ENCODE results near the gene GSAP.

The GSAP gene

GRCh38 chr7:77444123-77444522 is 28.0 kb upstream of the GSAP start:
- no peaks in the 10 kb centered on the region for H3F3A ChIP-seq (ENCODE audit: insufficient read depth, low read length)
- TF ChIP-seq CTCF (IDR thresholded peaks at IDR 0.05; ENCODE audit: low read length) (no peak), EZH2 (IDR thresholded peaks at IDR 0.05; ENCODE audit: borderline replicate concordance, low read length) (no peak)
- no peaks in the 10 kb centered on the region for H3K9me3 ChIP-seq (ENCODE audit: low read length)
- H3K9me2 ChIP-seq (ENCODE audit: low read depth, low read length) = no peaks in the 10 kb centered on the region
- H3K4me1 ChIP-seq (ENCODE audit: insufficient read depth, low read length, severe bottlenecking) = no peaks in the 10 kb centered on the region
- no peaks in the 10 kb centered on the region for H3K27me3 ChIP-seq (ENCODE audit: insufficient read depth, low read length)
- no peak overlapping the region for H3K4me2 ChIP-seq (ENCODE audit: low read length)
- H3K36me3 ChIP-seq (ENCODE audit: insufficient read depth, low read length) = no peaks in the 10 kb centered on the region
- no peak overlapping the region for H3K4me3 ChIP-seq (ENCODE audit: low read depth, low read length, poor library complexity, severe bottlenecking)
- H3K9ac ChIP-seq (ENCODE audit: low read length) = no peak overlapping the region
- H3K27ac ChIP-seq (ENCODE audit: low read depth, low read length, poor library complexity, severe bottlenecking) = no peak overlapping the region
- no peak overlapping the region for H2AFZ ChIP-seq (ENCODE audit: low read length)
- H3K79me2 ChIP-seq (ENCODE audit: insufficient read depth, low read length) = no peaks in the 10 kb centered on the region
- no peaks in the 10 kb centered on the region for H4K20me1 ChIP-seq (ENCODE audit: insufficient read depth, low read length)

- H3K9me3 ChIP-seq (ENCODE audit: low read length) = no peaks in the 10 kb centered on the region
- TF ChIP-seq EZH2 (IDR thresholded peaks at IDR 0.05; ENCODE audit: borderline replicate concordance, low read length) (no peak), CTCF (IDR thresholded peaks at IDR 0.05; ENCODE audit: low read length) (no peak)
- H3K4me2 ChIP-seq (ENCODE audit: low read length) = no peak overlapping the region
- H3K27ac ChIP-seq (ENCODE audit: low read depth, low read length, poor library complexity, severe bottlenecking) = no peak overlapping the region
- no peaks in the 10 kb centered on the region for H3K9me2 ChIP-seq (ENCODE audit: low read depth, low read length)
- no peaks in the 10 kb centered on the region for H3K4me1 ChIP-seq (ENCODE audit: insufficient read depth, low read length, severe bottlenecking)
- no peaks in the 10 kb centered on the region for H3K36me3 ChIP-seq (ENCODE audit: insufficient read depth, low read length)
- H4K20me1 ChIP-seq (ENCODE audit: insufficient read depth, low read length) = no peaks in the 10 kb centered on the region
- H3K27me3 ChIP-seq (ENCODE audit: insufficient read depth, low read length) = no peaks in the 10 kb centered on the region
- H3K79me2 ChIP-seq (ENCODE audit: insufficient read depth, low read length) = no peaks in the 10 kb centered on the region
- no peak overlapping the region for H2AFZ ChIP-seq (ENCODE audit: low read length)
- no peaks in the 10 kb centered on the region for H3F3A ChIP-seq (ENCODE audit: insufficient read depth, low read length)
- no peak overlapping the region for H3K9ac ChIP-seq (ENCODE audit: low read length)
- no peak overlapping the region for H3K4me3 ChIP-seq (ENCODE audit: low read depth, low read length, poor library complexity, severe bottlenecking)
Observed at GRCh38 chr7:77443042-77443441, 26.9 kb upstream of the GSAP start.

DNA sequence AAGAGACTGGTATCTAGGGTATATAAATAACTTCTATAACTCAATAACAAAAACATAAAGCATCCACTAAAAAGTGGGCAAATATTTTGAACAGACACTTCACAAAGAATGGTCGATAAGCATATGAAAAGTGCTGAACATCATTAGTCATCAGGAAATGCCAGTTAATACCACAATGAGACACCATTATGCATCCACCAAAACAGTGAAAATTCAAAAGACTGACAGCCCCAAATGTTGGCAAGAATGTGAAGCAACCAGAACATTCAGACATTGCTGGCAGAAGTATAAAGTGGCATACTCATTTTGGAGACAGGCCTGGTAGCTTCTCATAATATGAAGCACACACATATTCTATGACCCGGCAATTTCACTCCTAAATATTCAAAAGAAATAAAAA is 26.5 kb upstream of the GSAP start:
- no peak overlapping the region for H3K27ac ChIP-seq (ENCODE audit: low read depth, low read length, poor library complexity, severe bottlenecking)

More for the DNA sequence above, 26.5 kb upstream of the GSAP start:
- Histone ChIP-seq H3K36me3 (ENCODE audit: insufficient read depth, low read length) (no peaks in the 10 kb centered on the region), H3K27me3 (ENCODE audit: insufficient read depth, low read length) (no peaks in the 10 kb centered on the region), H3K79me2 (ENCODE audit: insufficient read depth, low read length) (no peaks in the 10 kb centered on the region), H3K9me3 (ENCODE audit: low read length) (no peaks in the 10 kb centered on the region), H3K4me3 (ENCODE audit: low read depth, low read length, poor library complexity, severe bottlenecking) (no peak overlapping the region), H3K4me2 (ENCODE audit: low read length) (no peak overlapping the region), H3F3A (ENCODE audit: insufficient read depth, low read length) (no peaks in the 10 kb centered on the region), H2AFZ (ENCODE audit: low read length) (no peak overlapping the region), H3K9ac (ENCODE audit: low read length) (no peak overlapping the region), H3K4me1 (ENCODE audit: insufficient read depth, low read length, severe bottlenecking) (no peaks in the 10 kb centered on the region), H3K9me2 (ENCODE audit: low read depth, low read length) (no peaks in the 10 kb centered on the region), H4K20me1 (ENCODE audit: insufficient read depth, low read length) (no peaks in the 10 kb centered on the region)
- TF ChIP-seq CTCF (IDR thresholded peaks at IDR 0.05; ENCODE audit: low read length) (no peak), EZH2 (IDR thresholded peaks at IDR 0.05; ENCODE audit: borderline replicate concordance, low read length) (no peak)

Data from OCI-LY1 (cell line).